HEK293T (cell line): ENCODE results near the gene LANCL3.
"Not testable (repeated sequence)": the region's sequence is repeated elsewhere in the genome, so short reads cannot be mapped to it uniquely, and the experiment has no call there.

Experiments
- CTCF ChIA-PET: fragments of 350-600 bp; formaldehyde crosslinking; extraction: SDS; loops from one replicate; lab custom pipeline; 2021; ENCODE audit warnings: antibody characterized with exemption, inconsistent platforms; lab: Yijun Ruan, JAX
- POLR2A ChIA-PET: fragments of 350-600 bp; formaldehyde crosslinking; extraction: SDS; loops from one replicate; lab custom pipeline; 2020; ENCODE audit warnings: antibody characterized with exemption, inconsistent platforms; lab: Yijun Ruan, JAX
- DNase-seq: peaks from one replicate; pipeline ENCODE4 v3.0.0; 2012; ENCODE audit warnings: mixed read lengths; ENCODE audit errors: extremely low spot score
- ARNT ChIP-seq: fragments of 450-650 bp; IDR thresholded peaks from 2 replicates; pipeline ENCODE4 v1.6.1; 2017; ENCODE audit warnings: mild to moderate bottlenecking
- BHLHE40 ChIP-seq: fragments of 450-650 bp; IDR thresholded peaks from 2 replicates; pipeline ENCODE4 v1.6.1; 2016; ENCODE audit warnings: mild to moderate bottlenecking, moderate library complexity, borderline replicate concordance
- CTBP1 ChIP-seq: fragments of 450-650 bp; IDR thresholded peaks from 2 replicates; pipeline ENCODE4 v1.6.1; 2016; ENCODE audit warnings: borderline replicate concordance
- ELF4 ChIP-seq: fragments of 450-650 bp; IDR thresholded peaks from 2 replicates; pipeline ENCODE4 v1.6.1; 2017; ENCODE audit warnings: antibody characterized with exemption
- FOXA1 ChIP-seq: fragments of 450-650 bp; IDR thresholded peaks from 2 replicates; pipeline ENCODE4 v1.6.1; 2016; ENCODE audit warnings: mild to moderate bottlenecking
- FOXK2 ChIP-seq: fragments of 450-650 bp; IDR thresholded peaks from 2 replicates; pipeline ENCODE4 v1.6.1; 2016; ENCODE audit warnings: mild to moderate bottlenecking
- FOXM1 ChIP-seq: fragments of 450-650 bp; IDR thresholded peaks from 2 replicates; pipeline ENCODE4 v1.6.1; 2017; ENCODE audit warnings: mild to moderate bottlenecking, borderline replicate concordance
- HDGF ChIP-seq: fragments of 450-650 bp; IDR thresholded peaks from 2 replicates; pipeline ENCODE4 v1.6.1; 2017; ENCODE audit warnings: antibody characterized with exemption, borderline replicate concordance
- L3MBTL2 ChIP-seq: fragments of 450-650 bp; conservative IDR thresholded peaks from 2 replicates; pipeline ENCODE4 v1.6.1; 2016; ENCODE audit warnings: mild to moderate bottlenecking
- LEF1 ChIP-seq: fragments of 450-650 bp; IDR thresholded peaks from 2 replicates; pipeline ENCODE4 v1.6.1; 2017; ENCODE audit warnings: mild to moderate bottlenecking, borderline replicate concordance
- NFRKB ChIP-seq: fragments of 450-650 bp; IDR thresholded peaks from 2 replicates; pipeline ENCODE4 v1.6.1; 2016; ENCODE audit warnings: mild to moderate bottlenecking, moderate library complexity
- SP1 ChIP-seq: fragments of 450-650 bp; IDR thresholded peaks from 2 replicates; pipeline ENCODE4 v1.6.1; 2017
- SUZ12 ChIP-seq: fragments of 450-650 bp; IDR thresholded peaks from 2 replicates; pipeline ENCODE4 v1.6.1; 2016; ENCODE audit warnings: mild to moderate bottlenecking
- TARDBP ChIP-seq: fragments of 450-650 bp; IDR thresholded peaks from 2 replicates; pipeline ENCODE4 v1.6.1; 2016
- ZNF384 ChIP-seq: fragments of 450-650 bp; IDR thresholded peaks from 2 replicates; pipeline ENCODE4 v1.6.1; 2016
- TF ChIP-seq, protein P1 (sequence below): fragments of 450-650 bp; IDR thresholded peaks from 2 replicates; pipeline ENCODE4 v1.6.1; 2016

The LANCL3 gene

DNA sequence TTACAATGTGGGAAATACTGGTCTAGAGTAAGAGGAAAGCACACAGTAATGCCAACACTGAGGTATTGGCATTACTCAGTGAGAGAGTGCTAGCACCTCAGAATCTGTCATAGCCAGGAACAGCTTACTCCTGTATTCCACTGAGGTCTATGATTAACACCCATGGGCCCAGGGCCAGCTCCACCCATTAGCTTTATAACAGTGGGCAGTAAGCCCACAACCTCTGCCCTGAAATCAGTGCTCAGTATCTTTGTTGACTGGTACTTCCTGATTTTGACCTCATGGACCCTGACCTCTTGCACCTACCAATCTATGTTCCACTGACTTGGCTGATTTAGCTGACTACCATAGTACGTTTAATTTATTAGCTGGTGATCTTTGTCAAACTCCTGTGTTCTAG is 56.1 kb downstream of the LANCL3 start:
- CTCF ChIA-PET, result no interaction called here
- DNase-seq, result no peak
- no peak for TF ChIP-seq FOXA1
- POLR2A ChIA-PET, result no interaction called here

DNA sequence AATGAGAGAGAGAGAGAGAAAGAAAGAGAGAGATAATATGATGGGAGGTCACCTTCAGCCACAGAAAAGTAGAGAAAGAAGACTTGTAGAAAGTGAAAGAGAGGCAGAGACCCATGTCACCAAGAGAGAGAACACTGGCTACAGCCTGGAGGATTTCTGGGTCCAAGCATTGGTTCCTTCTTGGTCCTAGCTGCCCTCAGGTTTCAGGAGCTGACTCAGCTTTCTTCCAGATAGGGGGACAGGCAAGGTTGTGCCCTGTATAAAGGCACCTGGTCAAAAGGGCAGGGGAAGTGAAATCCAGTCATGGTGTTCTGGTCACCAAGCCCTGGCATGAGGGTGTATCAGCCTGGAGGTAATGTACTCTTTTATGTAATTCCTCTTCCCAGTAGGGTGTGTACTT is 66.6 kb downstream of the LANCL3 start:
- no peak for TF ChIP-seq FOXK2
- TF ChIP-seq TARDBP, result no peak
- no peak for TF ChIP-seq ELF4
- no peak for TF ChIP-seq SP1
- TF ChIP-seq BHLHE40, result no peak
- no peak for TF ChIP-seq FOXM1
- TF ChIP-seq CTBP1, result no peak
- TF ChIP-seq LEF1, result no peak
- no peak for TF ChIP-seq ARNT
- no peak for TF ChIP-seq NFRKB
- TF ChIP-seq, protein P1, sequence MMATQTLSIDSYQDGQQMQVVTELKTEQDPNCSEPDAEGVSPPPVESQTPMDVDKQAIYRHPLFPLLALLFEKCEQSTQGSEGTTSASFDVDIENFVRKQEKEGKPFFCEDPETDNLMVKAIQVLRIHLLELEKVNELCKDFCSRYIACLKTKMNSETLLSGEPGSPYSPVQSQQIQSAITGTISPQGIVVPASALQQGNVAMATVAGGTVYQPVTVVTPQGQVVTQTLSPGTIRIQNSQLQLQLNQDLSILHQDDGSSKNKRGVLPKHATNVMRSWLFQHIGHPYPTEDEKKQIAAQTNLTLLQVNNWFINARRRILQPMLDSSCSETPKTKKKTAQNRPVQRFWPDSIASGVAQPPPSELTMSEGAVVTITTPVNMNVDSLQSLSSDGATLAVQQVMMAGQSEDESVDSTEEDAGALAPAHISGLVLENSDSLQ, result no peak
- no peak for TF ChIP-seq FOXA1
- no peak for TF ChIP-seq HDGF
- no peak for TF ChIP-seq ZNF384
- TF ChIP-seq L3MBTL2, result no peak
- ChIA-PET POLR2A (no interaction called here), CTCF (no interaction called here)
- DNase-seq, result no peak

DNA sequence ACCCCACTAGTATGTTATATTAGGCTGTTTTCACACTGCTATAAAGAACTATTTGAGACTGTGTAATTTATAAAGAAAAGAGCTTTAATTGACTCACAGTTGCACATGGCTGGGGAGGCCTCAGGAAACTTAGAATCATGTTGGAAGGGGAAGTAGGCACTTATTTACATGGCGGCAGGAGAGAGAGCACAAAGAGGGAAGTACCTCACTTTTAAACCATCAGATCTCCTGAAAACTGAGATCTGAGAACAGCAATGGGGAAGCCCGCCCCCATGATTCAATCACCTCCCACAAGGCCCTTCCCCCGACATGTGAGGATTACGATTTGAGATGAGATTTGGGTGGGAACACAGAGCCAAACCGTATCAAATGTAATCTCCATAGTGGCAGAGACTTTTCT is 68.7 kb downstream of the LANCL3 start:
- DNase-seq, result no peak
- CTCF ChIA-PET, result no interaction called here
- POLR2A ChIA-PET, result no interaction called here
- TF ChIP-seq ELF4 (no peak), LEF1 (no peak), TARDBP (no peak), ZNF384 (no peak), BHLHE40 (no peak), CTBP1 (no peak), L3MBTL2 (no peak), SUZ12 (no peak), HDGF (no peak), FOXA1 (no peak), FOXM1 (no peak), SP1 (no peak), FOXK2 (no peak), NFRKB (no peak)
- TF ChIP-seq, protein P1, result no peak

DNA sequence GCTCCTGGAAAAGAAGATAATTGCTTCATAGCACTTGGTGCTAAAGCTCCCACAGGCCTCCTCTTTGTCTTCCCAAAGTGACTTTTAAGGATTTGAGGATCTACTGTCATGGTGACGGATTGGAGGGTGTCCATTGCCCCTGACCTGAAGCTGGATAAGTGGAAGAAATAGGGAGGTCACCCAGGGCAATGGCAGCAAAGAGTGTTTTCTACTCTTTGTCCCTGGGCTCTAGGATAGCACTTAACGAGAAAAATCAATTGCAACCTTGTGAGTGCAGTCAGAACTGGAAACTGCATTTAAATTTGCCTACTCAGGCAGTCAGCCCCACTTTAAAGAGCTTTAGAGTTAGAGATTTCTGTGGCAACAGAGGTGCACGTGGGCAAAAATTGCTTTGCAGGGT is 70.4 kb downstream of the LANCL3 start:
- TF ChIP-seq NFRKB (no peak), L3MBTL2 (no peak), SP1 (no peak), ZNF384 (no peak), TARDBP (no peak), FOXA1 (no peak), ARNT (no peak), ELF4 (no peak), CTBP1 (no peak)
- DNase-seq, result no peak
- CTCF ChIA-PET, result no interaction called here
- POLR2A ChIA-PET, result no interaction called here

DNA sequence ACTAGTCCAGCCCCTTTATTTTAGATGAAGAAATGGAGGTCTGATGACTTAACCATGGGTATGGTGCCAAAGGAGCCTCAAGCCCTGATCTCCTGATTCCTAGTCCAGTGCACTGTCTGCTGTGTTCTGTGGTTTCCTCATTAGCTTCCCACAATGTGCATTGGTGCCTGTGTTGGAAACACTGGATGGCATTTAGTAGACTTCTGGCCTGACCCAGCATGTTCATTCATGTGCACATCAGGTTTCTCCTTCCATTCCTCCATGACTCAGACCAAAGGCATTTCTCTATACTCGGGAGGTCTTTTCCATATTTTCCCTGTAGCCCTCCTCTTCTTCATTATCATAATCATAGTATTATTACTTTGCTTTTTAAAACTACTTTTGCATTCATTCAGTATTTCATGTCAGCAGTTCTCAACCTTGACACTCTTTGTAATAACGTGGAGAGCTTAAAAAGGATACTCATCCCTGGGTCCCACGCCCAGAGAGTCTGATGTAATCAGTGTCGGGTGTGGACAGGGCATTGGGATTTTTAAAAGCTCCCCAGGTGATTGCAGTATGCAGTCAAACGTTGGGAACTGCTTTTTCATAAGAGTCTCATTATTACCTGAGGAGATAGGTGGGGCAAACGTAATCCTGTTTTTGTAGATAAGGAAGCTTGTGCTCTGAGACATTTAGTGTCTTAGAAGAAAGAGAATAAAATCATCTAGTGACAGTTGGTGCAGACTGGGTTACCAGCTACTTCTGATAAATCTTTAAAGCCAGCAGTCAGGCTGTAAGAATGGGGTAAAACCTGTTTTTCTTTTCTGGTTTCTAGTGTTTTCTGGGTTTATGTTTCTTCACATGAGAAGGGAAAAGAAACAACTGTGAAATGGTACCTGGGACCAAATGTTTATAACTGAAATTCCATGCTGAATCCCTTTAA is 73.2 kb downstream of the LANCL3 start:
- ChIA-PET POLR2A (no interaction called here), CTCF (no interaction called here)
- TF ChIP-seq ZNF384 (no peak), L3MBTL2 (no peak), FOXK2 (no peak), FOXA1 (no peak), SP1 (no peak), BHLHE40 (no peak), CTBP1 (no peak), ELF4 (no peak), LEF1 (no peak), HDGF (no peak), TARDBP (no peak), NFRKB (no peak), FOXM1 (no peak), ARNT (no peak), SUZ12 (no peak)
- TF ChIP-seq, protein P1, result no peak
- DNase-seq, result no peak

DNA sequence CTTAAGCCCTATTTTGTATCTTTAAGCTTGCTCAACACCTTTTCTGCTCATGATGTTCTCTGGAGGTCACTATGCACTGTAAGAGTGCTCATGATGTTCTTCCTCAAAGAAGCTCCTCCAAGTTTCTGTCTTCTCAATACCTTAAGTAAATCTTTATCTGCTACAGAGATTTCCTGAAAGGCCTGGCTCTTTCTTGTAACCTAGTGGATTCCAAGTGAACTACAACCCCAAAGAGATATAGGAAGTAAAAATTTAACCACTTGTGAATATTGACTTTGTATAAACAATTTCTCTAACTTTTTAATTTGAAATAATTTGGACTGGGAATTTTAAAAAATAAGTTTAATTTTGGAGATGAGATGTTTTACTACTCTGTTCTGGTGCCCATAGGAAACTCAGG is 74.8 kb downstream of the LANCL3 start:
- peak; percentile 7 for DNase-seq
- no peak for TF ChIP-seq CTBP1
- no peak for TF ChIP-seq ZNF384
- no peak for TF ChIP-seq TARDBP
- no peak for TF ChIP-seq SP1
- no peak for TF ChIP-seq FOXK2
- no peak for TF ChIP-seq SUZ12
- ChIA-PET POLR2A (no interaction called here), CTCF (no interaction called here)

DNA sequence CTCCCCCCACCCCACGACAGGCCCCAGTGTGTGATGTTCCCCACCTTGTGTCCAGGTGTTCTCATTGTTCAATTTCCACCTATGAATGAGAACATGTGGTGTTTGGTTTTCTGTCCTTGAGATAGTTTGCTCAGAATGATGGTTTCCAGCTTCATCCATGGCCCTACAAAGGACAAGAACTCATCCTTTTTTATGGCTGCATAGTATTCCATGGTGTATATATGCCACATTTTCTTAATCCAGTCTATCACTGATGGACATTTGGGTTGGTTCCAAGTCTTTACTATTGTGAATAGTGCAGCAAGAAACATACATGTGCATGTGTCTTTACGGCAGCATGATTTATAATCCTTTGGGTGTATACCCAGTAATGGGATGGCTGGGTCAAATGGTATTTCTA is 79.4 kb downstream of the LANCL3 start:
- CTCF ChIA-PET, DNase-seq, POLR2A ChIA-PET: not testable (repeated sequence)
